IPS-15b (cell line): ENCODE results near the gene CSTPP1.

ENCODE experiments used
- H3K27me3 ChIP-seq: one replicate; pipeline ENCODE4 v1.6.1; 2013; ENCODE audit warnings: low read length; ENCODE audit not compliant: control insufficient read depth, insufficient read depth
- H3K36me3 ChIP-seq: one replicate; pipeline ENCODE4 v1.6.1; 2013; ENCODE audit warnings: low read length; ENCODE audit not compliant: control insufficient read depth, insufficient read depth
- H3K4me1 ChIP-seq: one replicate; pipeline ENCODE4 v1.6.1; 2013; ENCODE audit warnings: mild to moderate bottlenecking, low read length; ENCODE audit not compliant: control insufficient read depth, insufficient read depth
- H3K4me3 ChIP-seq: one replicate; pipeline ENCODE4 v1.5.1; 2013; ENCODE audit warnings: low read depth, low read length
- H3K9ac ChIP-seq: one replicate; pipeline ENCODE4 v1.6.1; 2013; ENCODE audit warnings: low read depth, mild to moderate bottlenecking, low read length
- H3K9me3 ChIP-seq: one replicate; pipeline ENCODE4 v1.6.1; 2013; ENCODE audit warnings: mild to moderate bottlenecking, low read length; ENCODE audit not compliant: control insufficient read depth, insufficient read depth

Gene CSTPP1

DNA sequence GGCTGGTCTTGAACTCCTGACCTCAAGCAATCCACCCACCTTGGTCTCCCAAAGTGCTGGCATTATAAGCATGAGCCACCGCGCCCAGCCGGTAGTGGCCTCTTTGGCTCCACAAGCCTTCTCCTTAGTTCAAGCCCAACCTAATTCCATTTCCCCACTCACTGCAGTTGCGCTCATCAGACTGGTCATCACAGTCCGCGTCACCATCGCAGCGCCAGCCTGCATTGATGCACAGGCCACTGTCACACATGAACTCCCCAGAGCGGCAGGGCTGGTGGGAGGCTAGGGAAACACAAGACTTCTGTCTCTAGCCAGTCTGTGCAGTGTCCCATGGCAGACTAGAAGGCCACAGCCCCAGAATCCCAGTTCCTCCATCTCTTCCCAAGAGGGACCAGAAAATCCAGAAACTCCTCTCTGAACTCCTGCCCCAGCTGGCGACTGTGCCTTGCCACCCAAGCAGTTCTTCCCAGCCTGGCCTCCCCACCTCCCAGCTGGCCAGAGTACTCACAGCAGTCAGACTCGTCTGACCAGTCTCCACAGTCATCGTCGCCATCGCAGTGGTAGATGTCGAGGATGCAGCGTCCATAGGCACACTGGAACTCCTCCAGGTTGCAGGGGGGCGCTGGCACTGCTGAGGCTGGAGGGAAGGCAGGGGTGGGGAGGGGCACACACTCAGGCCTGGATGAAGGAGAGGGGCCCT is 38.0 kb upstream of the CSTPP1 start:
- no peak overlapping the region for H3K4me3 ChIP-seq
- H3K9me3 ChIP-seq, result no peaks in the 10 kb centered on the region
- no peaks in the 10 kb centered on the region for H3K27me3 ChIP-seq
- no peaks in the 10 kb centered on the region for H3K4me1 ChIP-seq
- H3K9ac ChIP-seq, result no peak overlapping the region
- H3K36me3 ChIP-seq, result peaks cover 19% of the 10 kb centered on the region

DNA sequence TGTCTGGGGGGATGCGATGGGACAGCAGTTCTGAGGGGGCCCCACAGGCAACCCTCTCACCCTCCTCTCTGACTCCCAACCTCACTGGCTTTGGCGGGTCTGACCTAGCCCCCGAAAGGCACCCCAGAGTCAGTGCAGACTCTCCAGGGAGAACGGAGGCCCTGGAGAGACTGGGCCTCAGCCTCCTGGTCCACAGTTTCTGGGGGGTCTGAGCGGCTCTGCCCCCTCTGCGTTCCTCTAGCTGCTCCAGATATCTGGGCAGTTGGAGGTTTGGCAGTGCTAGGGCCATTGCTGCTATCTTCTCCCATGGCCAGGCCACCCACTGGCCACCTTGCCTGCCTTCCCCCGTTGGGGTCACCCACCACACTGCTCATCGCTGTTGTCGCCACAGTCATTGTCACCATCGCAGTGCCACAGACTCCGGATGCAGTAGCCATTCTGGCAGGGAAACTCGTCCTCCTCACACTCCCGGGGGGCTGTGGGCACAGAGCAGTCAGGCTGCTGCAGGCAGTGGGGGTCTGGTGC is 37.0 kb upstream of the CSTPP1 start:
- no peaks in the 10 kb centered on the region for H3K9me3 ChIP-seq
- H3K9ac ChIP-seq, result no peak overlapping the region
- no peak overlapping the region for H3K4me3 ChIP-seq
- H3K27me3 ChIP-seq, result no peaks in the 10 kb centered on the region
- peaks cover 4% of the 10 kb centered on the region for H3K4me1 ChIP-seq
- peaks cover 19% of the 10 kb centered on the region for H3K36me3 ChIP-seq

DNA sequence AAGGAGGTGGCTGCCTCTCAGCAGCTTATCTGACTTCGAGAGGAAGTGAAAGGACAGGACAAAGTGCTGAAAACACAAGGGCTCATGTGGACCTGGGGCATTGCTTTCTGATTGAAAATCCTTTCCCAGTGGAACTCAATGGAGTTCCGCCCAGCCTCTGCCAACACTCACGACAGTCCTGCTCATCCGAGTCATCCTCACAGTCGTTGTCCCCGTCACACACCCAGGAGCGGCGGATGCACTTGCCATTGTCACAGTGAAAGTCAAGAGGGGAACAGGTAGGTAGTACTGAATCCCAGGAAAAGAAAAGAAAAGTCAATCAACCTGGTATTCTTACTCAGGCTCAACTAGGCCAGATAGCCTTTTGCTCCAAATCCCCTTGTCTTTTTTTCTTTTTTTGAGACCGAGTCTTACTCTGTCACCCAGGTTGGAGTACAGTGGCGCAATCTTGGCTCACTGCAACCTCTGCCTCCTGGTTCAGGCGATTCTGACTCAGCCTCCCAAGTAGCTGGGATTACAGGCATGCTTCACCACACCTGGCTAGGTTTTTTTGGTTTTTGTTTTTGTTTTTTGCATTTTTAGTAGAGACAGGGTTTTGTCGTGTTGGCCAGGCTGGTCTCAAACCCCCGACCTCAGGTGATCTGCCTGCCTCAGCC is 36.3 kb upstream of the CSTPP1 start:
- H3K4me1 ChIP-seq, result peaks cover 4% of the 10 kb centered on the region
- peaks cover 19% of the 10 kb centered on the region for H3K36me3 ChIP-seq
- no peaks in the 10 kb centered on the region for H3K27me3 ChIP-seq
- H3K4me3 ChIP-seq, result no peak overlapping the region
- no peak overlapping the region for H3K9ac ChIP-seq
- H3K9me3 ChIP-seq, result no peaks in the 10 kb centered on the region

DNA sequence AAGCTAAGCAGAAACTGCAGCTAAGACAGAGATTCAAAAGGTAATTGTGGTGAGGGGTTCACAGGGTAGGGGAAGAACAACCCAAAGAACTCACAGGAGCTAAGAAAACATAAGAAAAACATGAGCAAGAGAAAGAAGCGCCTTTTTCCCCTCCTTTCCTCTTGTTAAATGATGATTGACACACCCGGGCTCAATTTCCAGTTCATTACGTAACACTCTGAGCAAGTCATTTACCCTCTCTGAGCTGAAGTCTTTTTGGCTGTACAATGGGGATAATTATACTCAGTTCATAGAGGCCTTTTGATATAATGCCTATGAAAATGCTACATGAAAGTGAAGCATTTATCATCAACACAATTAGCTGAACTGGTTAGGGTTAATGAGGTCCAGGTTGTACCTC is 35.4 kb upstream of the CSTPP1 start:
- Histone ChIP-seq H3K9ac (no peak overlapping the region), H3K27me3 (no peaks in the 10 kb centered on the region), H3K9me3 (no peaks in the 10 kb centered on the region), H3K4me3 (no peak overlapping the region), H3K4me1 (peaks cover 4% of the 10 kb centered on the region), H3K36me3 (peaks cover 14% of the 10 kb centered on the region)

DNA sequence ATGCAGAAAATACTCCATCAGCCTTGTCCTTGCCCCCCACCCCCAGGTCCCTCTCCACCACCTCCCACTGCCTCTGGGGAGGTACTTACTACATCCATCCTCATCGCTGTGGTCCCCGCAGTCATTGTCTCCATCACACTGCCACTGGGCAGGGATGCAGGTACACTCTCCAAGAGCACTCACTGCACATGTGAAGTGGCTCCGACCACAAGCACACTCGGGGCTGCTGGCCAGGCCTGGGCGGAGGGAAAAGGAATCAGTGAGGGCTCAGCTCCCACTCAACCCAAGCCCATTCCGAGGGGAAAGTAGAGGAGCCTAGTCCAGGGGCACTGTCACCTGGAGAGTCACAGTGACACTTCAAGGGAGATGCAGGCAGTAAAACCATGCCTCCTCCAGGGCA is 33.9 kb upstream of the CSTPP1 start:
- Histone ChIP-seq H3K36me3 (peaks cover 11% of the 10 kb centered on the region), H3K9ac (no peak overlapping the region), H3K4me1 (peaks cover 10% of the 10 kb centered on the region), H3K4me3 (no peak overlapping the region), H3K9me3 (no peaks in the 10 kb centered on the region), H3K27me3 (no peaks in the 10 kb centered on the region)

DNA sequence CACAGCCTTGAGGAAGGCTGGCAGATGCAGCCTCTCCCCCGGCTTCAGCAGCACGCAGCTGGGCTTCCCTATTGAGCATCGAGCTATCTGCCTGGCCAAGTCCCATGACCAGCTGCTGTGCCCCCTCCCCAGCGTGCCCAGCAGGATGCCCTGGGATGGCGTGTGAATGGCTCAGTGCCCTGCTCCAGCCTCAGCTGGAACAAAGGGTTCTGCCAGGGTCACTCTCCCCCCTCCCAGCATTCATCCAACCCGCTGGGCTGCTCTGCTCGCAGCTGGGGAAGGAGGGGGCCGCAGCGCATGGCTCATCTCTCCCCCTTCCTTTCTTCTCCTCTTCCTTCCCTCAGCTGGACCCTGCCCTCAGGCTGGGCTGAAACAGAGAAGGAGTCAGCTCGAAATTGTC is 32.7 kb upstream of the CSTPP1 start:
- H3K9me3 ChIP-seq, result no peaks in the 10 kb centered on the region
- peaks cover 8% of the 10 kb centered on the region for H3K36me3 ChIP-seq
- peaks cover 10% of the 10 kb centered on the region for H3K4me1 ChIP-seq
- H3K4me3 ChIP-seq, result no peak overlapping the region
- H3K9ac ChIP-seq, result no peak overlapping the region
- no peaks in the 10 kb centered on the region for H3K27me3 ChIP-seq

DNA sequence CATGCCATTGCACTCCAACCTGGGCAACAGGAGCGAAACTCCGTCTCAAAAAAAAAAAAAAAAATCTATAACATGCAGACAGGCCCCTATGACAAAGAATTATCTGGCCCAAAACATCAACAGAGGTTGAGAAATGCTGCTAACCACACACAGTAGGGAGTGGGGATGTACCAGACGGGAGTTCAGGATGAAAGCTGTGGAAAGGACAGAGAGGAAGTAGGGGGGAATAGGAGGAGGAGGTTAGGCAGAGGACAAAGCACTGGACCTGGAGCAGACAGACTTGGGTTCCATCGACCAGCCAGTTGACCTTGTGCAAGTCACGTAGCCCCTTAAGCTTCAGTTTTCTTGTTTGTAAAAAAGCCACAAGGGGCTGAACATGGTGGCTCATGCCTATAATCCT is 30.8 kb upstream of the CSTPP1 start:
- H3K9ac ChIP-seq, result no peak overlapping the region
- no peaks in the 10 kb centered on the region for H3K9me3 ChIP-seq

DNA sequence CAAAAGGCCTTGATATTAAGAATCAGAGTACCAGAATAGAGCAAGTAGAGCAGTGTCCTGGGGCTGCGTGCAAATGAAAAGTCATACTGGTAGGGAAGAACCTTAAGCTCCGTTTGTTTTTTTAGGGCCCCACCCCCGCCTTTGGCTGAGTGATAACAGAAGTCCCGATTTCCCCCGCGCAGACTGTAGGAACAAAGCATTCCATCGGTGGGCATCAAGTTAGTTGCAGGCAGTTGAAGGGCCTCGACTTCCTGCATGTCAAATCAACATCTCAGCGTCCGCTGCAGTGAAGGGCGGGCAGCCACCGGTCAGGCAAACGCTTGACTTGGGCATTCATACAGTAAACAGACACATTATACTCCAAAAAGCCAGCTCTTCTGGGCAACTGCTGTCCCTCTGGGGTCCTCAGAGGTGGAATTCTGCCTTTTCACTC is 29.9 kb upstream of the CSTPP1 start:
- Histone ChIP-seq H3K4me3 (no peak overlapping the region), H3K9ac (no peak overlapping the region), H3K4me1 (peaks cover 14% of the 10 kb centered on the region), H3K9me3 (no peaks in the 10 kb centered on the region), H3K27me3 (no peaks in the 10 kb centered on the region), H3K36me3 (no peaks in the 10 kb centered on the region)

More for the DNA sequence above, 30.8 kb upstream of the CSTPP1 start:
- no peaks in the 10 kb centered on the region for H3K36me3 ChIP-seq
- H3K4me3 ChIP-seq, result no peak overlapping the region
- peaks cover 13% of the 10 kb centered on the region for H3K4me1 ChIP-seq
- H3K27me3 ChIP-seq, result no peaks in the 10 kb centered on the region

DNA sequence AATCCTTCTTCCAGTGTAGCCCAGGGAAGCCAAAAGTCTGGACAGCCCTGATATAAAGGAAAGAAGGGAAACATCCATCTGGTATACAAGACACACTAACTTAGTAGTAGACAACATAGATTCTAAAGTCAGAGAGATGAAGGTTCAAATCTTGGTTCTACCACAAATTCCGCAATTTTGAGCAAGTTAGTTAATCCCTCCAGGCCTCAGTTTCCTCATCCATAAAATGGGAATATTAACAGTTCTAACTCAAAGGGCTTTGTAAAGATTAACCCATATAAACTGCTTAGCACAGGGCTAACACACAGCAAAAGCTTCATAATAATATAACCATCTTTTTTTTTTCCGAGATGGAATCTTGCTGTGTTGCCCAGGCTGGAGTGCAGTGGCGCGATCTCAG is 29.0 kb upstream of the CSTPP1 start:
- H3K4me3 ChIP-seq, result no peak overlapping the region
- no peaks in the 10 kb centered on the region for H3K36me3 ChIP-seq
- H3K9ac ChIP-seq, result no peak overlapping the region
- H3K9me3 ChIP-seq, result no peaks in the 10 kb centered on the region
- peaks cover 21% of the 10 kb centered on the region for H3K4me1 ChIP-seq
- no peaks in the 10 kb centered on the region for H3K27me3 ChIP-seq

DNA sequence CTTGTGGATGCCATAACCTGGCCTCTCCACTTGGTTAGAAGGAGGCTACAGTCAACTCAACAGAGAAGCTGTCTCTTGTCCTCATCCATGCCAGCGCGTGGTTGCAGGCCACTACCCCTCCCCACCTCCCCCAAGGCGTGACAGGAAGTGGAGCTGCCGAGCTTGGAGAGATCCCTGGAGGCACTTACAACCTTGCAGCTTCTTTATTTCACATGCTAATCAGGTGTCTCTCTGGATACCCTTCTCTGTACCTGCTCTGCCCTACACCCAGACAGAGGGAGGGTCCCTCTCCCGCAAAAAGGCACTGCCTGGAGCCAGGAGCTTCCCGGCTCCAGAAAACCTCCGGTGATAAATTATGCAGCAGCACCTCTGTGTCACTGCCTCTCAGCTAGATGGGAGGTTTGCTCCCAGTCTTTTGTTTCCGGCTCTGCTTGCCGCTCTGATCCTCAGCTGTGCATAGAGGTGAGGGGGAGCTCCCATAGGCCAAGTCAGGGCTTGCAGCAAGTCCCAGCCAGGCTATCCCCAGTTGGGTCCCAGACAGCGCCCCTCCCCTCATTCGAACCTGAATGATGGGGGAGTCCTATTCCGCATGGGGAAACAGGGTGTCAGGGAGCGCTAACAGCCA is 23.9 kb upstream of the CSTPP1 start:
- H3K4me1 ChIP-seq, result peaks cover 27% of the 10 kb centered on the region
- peak overlapping the region; percentile 63 for H3K4me3 ChIP-seq
- H3K9me3 ChIP-seq, result no peaks in the 10 kb centered on the region
- no peaks in the 10 kb centered on the region for H3K36me3 ChIP-seq
- H3K27me3 ChIP-seq, result peaks cover 39% of the 10 kb centered on the region
- H3K9ac ChIP-seq, result peak overlapping the region; percentile 39

DNA sequence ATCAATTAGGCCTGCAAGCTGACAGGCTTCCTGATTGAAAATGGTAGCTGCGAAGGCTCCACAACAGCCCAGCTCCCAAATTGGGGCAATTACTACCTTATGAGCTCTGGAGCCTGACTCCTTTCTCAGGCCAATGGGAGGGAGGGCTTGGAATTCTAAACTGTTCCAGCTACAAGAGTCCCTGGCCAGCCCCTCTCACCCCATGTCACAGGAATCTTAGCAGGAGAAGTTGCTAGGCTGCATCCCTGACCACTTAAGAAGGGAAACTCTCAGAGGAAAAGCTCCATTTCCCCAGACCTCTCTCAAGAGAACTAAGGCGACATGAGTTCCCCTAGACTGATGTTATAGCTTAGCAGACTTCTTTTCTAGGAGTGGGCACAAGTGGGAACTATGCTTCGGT is 23.1 kb upstream of the CSTPP1 start:
- Histone ChIP-seq H3K36me3 (no peaks in the 10 kb centered on the region), H3K9ac (no peak overlapping the region), H3K27me3 (peaks cover 41% of the 10 kb centered on the region), H3K4me3 (peak overlapping the region; percentile 63), H3K9me3 (no peaks in the 10 kb centered on the region), H3K4me1 (peaks cover 27% of the 10 kb centered on the region)

DNA sequence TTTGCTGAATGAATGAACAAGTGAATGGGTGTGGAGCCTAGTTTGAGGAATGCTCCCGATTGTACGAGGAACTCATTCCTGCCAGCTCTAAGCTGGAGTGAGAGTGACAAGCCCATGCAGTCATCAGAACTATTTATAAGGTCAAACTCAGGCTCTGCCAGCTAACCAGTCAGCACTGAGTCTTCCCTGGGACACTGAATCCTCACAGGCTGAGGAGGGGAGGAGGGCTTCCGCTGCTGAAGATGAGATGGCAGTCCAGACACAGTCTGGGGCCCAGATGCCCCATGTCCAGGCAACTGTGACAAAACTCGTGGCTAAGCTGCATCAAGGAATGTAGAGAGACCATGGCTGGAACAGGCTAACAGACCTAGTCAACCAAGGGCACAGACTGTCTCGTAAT is 22.2 kb upstream of the CSTPP1 start:
- H3K9ac ChIP-seq, result no peak overlapping the region
- H3K36me3 ChIP-seq, result no peaks in the 10 kb centered on the region
- H3K4me3 ChIP-seq, result no peak overlapping the region
- H3K9me3 ChIP-seq, result no peaks in the 10 kb centered on the region
- H3K27me3 ChIP-seq, result peaks cover 43% of the 10 kb centered on the region
- peaks cover 29% of the 10 kb centered on the region for H3K4me1 ChIP-seq
